GM23248 (cell line): Measurements from ENCODE around the gene RAMP1.

Experiments used
- EZH2 ChIP-seq: fragments of 200-600 bp; sonication (generic); IDR thresholded peaks from 2 replicates; pipeline ENCODE4 v1.6.1; 2018; ENCODE audit warnings: antibody characterized with exemption, mild to moderate bottlenecking; ENCODE audit not compliant: insufficient read depth, poor library complexity, severe bottlenecking
- EZH2phosphoT487 ChIP-seq: fragments of 200-600 bp; sonication (generic); IDR thresholded peaks from 2 replicates; pipeline ENCODE4 v1.6.1; 2018; ENCODE audit warnings: antibody characterized with exemption, moderate library complexity, mild to moderate bottlenecking, low read depth; ENCODE audit not compliant: insufficient read depth

- TF ChIP-seq EZH2, result no peak
- no peak for TF ChIP-seq EZH2phosphoT487
Measured at GRCh38 chr2:237875256-237876060, 16.0 kb downstream of the RAMP1 start.
